Esophagus squamous epithelium (tissue), 5 donors: ENCODE results near the gene CORO7. TPM values are rescaled to one million over a fixed set of nuclear protein-coding genes. Genes with fewer than 3 reads are reported as not detected.

Experiments
- DNase-seq: peaks from one replicate; lab custom pipeline; 2025; lab: John Stamatoyannopoulos, UW
- H3K27ac ChIP-seq, 4 donors: fragments of 200-600 bp; sonication (generic); one replicate each; pipeline ENCODE4 v1.5.1; 2016 to 2019; ENCODE audit warnings: mild to moderate bottlenecking in 1 of 4
- H3K27me3 ChIP-seq, 4 donors: fragments of 200-600 bp; sonication (generic); 1 replicate in 3 of 4; 2 replicates in 1 of 4; pipeline versions ENCODE4 v1.5.1 to v1.6.0; 2017 to 2021; ENCODE audit warnings: antibody characterized with exemption in 1 of 4
- H3K36me3 ChIP-seq, 3 donors: fragments of 200-600 bp; sonication (generic); one replicate each; pipeline ENCODE4 v1.5.1; 2016 to 2019
- H3K4me1 ChIP-seq, 3 donors: fragments of 200-600 bp; sonication (generic); one replicate each; pipeline ENCODE4 v1.5.1; 2017 to 2019
- H3K4me3 ChIP-seq, 4 donors: fragments of 200-600 bp; sonication (generic); 1 replicate in 3 of 4; 2 replicates in 1 of 4; pipeline ENCODE4 v1.5.1; 2016 to 2019; ENCODE audit warnings: mild to moderate bottlenecking in 2 of 4, moderate library complexity in 1 of 4
- H3K9me3 ChIP-seq, 3 donors: fragments of 200-600 bp; sonication (generic); one replicate each; pipeline ENCODE4 v1.5.1; 2016 to 2019
- CTCF ChIP-seq, 6 experiments: fragments of 450-650 bp in 4 of 6; fragments of 200-600 bp in 2 of 6; sonication (generic) in 2 of 6; IDR thresholded peaks; one replicate each; pipeline ENCODE4 v1.5.1; 2016 to 2019; ENCODE audit warnings: antibody characterized with exemption in 6 of 6, mild to moderate bottlenecking in 4 of 6, moderate library complexity in 4 of 6
- POLR2A ChIP-seq, 4 donors: fragments of 450-650 bp; IDR thresholded peaks; one replicate each; pipeline ENCODE4 v1.6.1; 2017; ENCODE audit warnings: antibody characterized with exemption in 4 of 4, mild to moderate bottlenecking in 4 of 4, moderate library complexity in 3 of 4
- WGBS, 2 donors: methylation state at CpG; one replicate each; pipeline ENCODE4 v1.1.5; 2018; 5-methylcytosine and 5-hydroxymethylcytosine counted together
- intact Hi-C: fragments of 100-400 bp; cut with DNase I; formaldehyde crosslinking; loops from one replicate; pipeline ENCODE4 v1.15.0; 2022
- total RNA-seq, 4 donors: library from RNA; depleted of rRNA; stranded (reverse); fragments of >200 nt; gene quantifications; one replicate each; pipeline ENCODE4 v1.1.0, GENCODE V29; 2016
- donor health status: DM: yes; HTN: yes; CAD: no.

The CORO7 gene
- total RNA-seq, 4 donors from 2014 or later, result 15.8 to 25.9 (median 17.8) TPM

DNA sequence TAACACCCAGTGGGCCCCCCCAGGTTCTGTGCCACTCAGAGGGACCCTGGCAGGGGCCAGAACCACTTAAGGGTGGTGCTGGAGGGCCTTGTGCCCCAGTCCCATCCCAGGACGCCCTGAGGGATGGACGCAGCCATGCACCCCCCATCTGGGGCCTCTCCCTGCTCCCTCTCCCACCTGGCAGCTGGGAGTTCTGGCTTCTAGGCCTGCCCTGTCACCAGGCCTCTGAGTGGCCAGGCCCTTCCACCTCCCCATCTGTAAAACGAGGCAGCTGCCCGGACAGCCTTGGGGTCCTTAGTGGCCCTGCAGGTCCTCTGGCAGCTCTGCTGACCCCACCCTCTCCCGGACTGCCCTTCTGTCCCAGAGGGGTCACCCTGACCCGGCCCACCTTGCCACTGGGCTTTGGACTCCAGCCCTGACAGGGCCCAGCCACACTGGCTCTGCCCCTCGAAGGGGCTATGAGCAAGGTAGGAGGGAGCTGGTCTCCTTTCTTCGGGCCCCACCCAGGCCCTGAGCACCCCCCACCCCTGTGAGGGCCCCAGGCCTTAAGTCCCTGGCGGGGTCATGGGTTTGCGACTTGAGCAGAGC, 77.6 kb downstream of the CORO7 start:
- Histone ChIP-seq H3K27me3 (no peaks in the 10 kb centered on the region), H3K4me3 (no peak overlapping the region), H3K27ac (no peak overlapping the region), H3K4me1 (peaks cover 0 to 20% (median 0%) of the 10 kb centered on the region in 3 donors), H3K9me3 (no peaks in the 10 kb centered on the region), H3K36me3 (peaks cover 8 to 82% (median 10%) of the 10 kb centered on the region in 3 donors)
- no peak for DNase-seq
- TF ChIP-seq CTCF (IDR thresholded peaks at IDR 0.05) (no peak), POLR2A (IDR thresholded peaks at IDR 0.05) (no peak)
- intact Hi-C loops, result no loop called here
- 100% methylated on average over 1 to 2 of the region's 10 CpGs for WGBS, 2 donors

DNA sequence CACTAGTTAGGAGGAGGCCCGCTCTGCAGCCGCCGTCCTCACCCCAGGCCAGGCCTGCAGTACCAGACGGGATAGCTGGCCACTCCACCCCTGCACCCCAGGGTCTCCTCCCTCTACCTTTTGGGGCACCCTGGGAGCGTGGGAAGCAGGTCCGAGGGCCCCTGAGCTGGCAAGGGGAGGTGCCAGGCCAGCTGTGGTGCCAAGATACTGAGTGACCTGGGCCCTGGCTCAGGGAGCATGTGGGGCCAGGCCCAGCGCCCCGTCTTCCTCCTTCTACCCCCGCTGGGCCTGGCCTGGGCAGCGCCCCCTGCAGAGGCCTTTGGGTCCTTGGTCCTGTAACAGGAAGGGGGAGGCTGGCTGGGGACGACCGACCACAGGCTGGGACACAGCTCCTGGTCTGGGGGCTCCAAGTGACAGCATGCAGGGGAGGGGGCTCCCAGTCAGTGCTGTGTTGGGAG, 78.2 kb downstream of the CORO7 start:
- TF ChIP-seq CTCF (IDR thresholded peaks at IDR 0.05), result no peak
- no peak for TF ChIP-seq POLR2A (IDR thresholded peaks at IDR 0.05)
- H3K27ac ChIP-seq, result no peak overlapping the region
- WGBS, 2 donors, result no CpG with 5 or more reads among the region's 12 CpGs
- no peaks in the 10 kb centered on the region for H3K27me3 ChIP-seq
- H3K4me3 ChIP-seq, result no peak overlapping the region
- peaks cover 0 to 19% (median 0%) of the 10 kb centered on the region in 3 donors for H3K4me1 ChIP-seq
- H3K9me3 ChIP-seq, result no peaks in the 10 kb centered on the region
- no peak for DNase-seq
- intact Hi-C loops, result no loop called here
- H3K36me3 ChIP-seq, result peaks cover 8 to 82% (median 10%) of the 10 kb centered on the region in 3 donors

GRCh38 chr16:4337540-4338088, 78.8 kb downstream of the CORO7 start:
- no peak for DNase-seq
- Histone ChIP-seq H3K36me3 (peaks cover 8 to 79% (median 10%) of the 10 kb centered on the region in 3 donors), H3K4me3 (no peak overlapping the region), H3K27ac (no peak overlapping the region), H3K4me1 (peaks cover 0 to 14% (median 0%) of the 10 kb centered on the region in 3 donors), H3K27me3 (no peaks in the 10 kb centered on the region), H3K9me3 (no peaks in the 10 kb centered on the region)
- intact Hi-C loops, result no loop called here
- 78% methylated on average over 12 of the region's 12 CpGs; no CpG with 5 or more reads in 1 of the 2 donors for WGBS, 2 donors
- TF ChIP-seq CTCF (IDR thresholded peaks at IDR 0.05), result no peak
- no peak for TF ChIP-seq POLR2A (IDR thresholded peaks at IDR 0.05)

- H3K36me3 ChIP-seq, result peaks cover 8 to 85% (median 10%) of the 10 kb centered on the region in 3 donors
- no peak overlapping the region for H3K27ac ChIP-seq
- no peak overlapping the region for H3K4me3 ChIP-seq
- H3K9me3 ChIP-seq, result no peaks in the 10 kb centered on the region
- H3K4me1 ChIP-seq, result peaks cover 0 to 14% (median 0%) of the 10 kb centered on the region in 3 donors
- no peak for DNase-seq
- WGBS, 2 donors, result 87 to 100% methylated on average over 1 to 11 of the region's 41 CpGs
- intact Hi-C loops, result no loop called here
- TF ChIP-seq CTCF (IDR thresholded peaks at IDR 0.05) (no peak), POLR2A (IDR thresholded peaks at IDR 0.05) (no peak)
- H3K27me3 ChIP-seq, result no peaks in the 10 kb centered on the region
Observed at GRCh38 chr16:4336701-4337539, 79.5 kb downstream of the CORO7 start.
